ENCODE results near the gene MRPS7.

Gene MRPS7

GRCh38 chr17:75239214-75239613 lies 22.5 kb upstream of the MRPS7 start:
- Mint-ChIP-seq H3K9me3 (no peaks in the 10 kb centered on the region), H3K4me1 (ENCODE audit: low read depth) (peaks cover 60% of the 10 kb centered on the region), H3K36me3 (ENCODE audit: low read depth) (peaks cover 100% of the 10 kb centered on the region), H3K4me3 (no peak overlapping the region), H3K27ac (peak overlapping the region; percentile 59), H3K27me3 (no peaks in the 10 kb centered on the region)
- intact Hi-C loops (cut with micrococcal nuclease) = no loop called here

GRCh38 chr17:75239778-75240393 lies 21.8 kb upstream of the MRPS7 start:
- peaks cover 67% of the 10 kb centered on the region for H3K4me1 Mint-ChIP-seq (ENCODE audit: low read depth)
- intact Hi-C loops (cut with micrococcal nuclease) = no loop called here
- H3K36me3 Mint-ChIP-seq (ENCODE audit: low read depth) = peaks cover 100% of the 10 kb centered on the region
- H3K27me3 Mint-ChIP-seq = no peaks in the 10 kb centered on the region
- peak overlapping the region; percentile 59 for H3K27ac Mint-ChIP-seq
- H3K9me3 Mint-ChIP-seq = no peaks in the 10 kb centered on the region
- H3K4me3 Mint-ChIP-seq = no peak overlapping the region

GRCh38 chr17:75240394-75241142 lies 21.1 kb upstream of the MRPS7 start:
- peaks cover 100% of the 10 kb centered on the region for H3K36me3 Mint-ChIP-seq (ENCODE audit: low read depth)
- no peak overlapping the region for H3K4me3 Mint-ChIP-seq
- peak overlapping the region; percentile 59 for H3K27ac Mint-ChIP-seq
- peaks cover 73% of the 10 kb centered on the region for H3K4me1 Mint-ChIP-seq (ENCODE audit: low read depth)
- no peaks in the 10 kb centered on the region for H3K9me3 Mint-ChIP-seq
- intact Hi-C loops (cut with micrococcal nuclease) = no loop called here
- no peaks in the 10 kb centered on the region for H3K27me3 Mint-ChIP-seq

GRCh38 chr17:75241143-75241430 lies 20.6 kb upstream of the MRPS7 start:
- Mint-ChIP-seq H3K9me3 (no peaks in the 10 kb centered on the region), H3K27ac (peak overlapping the region; percentile 59), H3K4me1 (ENCODE audit: low read depth) (peaks cover 79% of the 10 kb centered on the region), H3K4me3 (no peak overlapping the region), H3K27me3 (no peaks in the 10 kb centered on the region), H3K36me3 (ENCODE audit: low read depth) (peaks cover 100% of the 10 kb centered on the region)
- intact Hi-C loops (cut with micrococcal nuclease) = no loop called here

- Mint-ChIP-seq H3K27me3 (no peaks in the 10 kb centered on the region), H3K36me3 (ENCODE audit: low read depth) (peaks cover 100% of the 10 kb centered on the region), H3K4me3 (no peak overlapping the region), H3K27ac (peak overlapping the region; percentile 74), H3K4me1 (ENCODE audit: low read depth) (peaks cover 83% of the 10 kb centered on the region), H3K9me3 (no peaks in the 10 kb centered on the region)
- intact Hi-C loops (cut with micrococcal nuclease) = no loop called here
These were observed 20.2 kb upstream of the MRPS7 start for GRCh38 chr17:75241502-75241901.

GRCh38 chr17:75241996-75242460 lies 19.7 kb upstream of the MRPS7 start:
- no peaks in the 10 kb centered on the region for H3K27me3 Mint-ChIP-seq
- H3K4me1 Mint-ChIP-seq (ENCODE audit: low read depth) = peaks cover 86% of the 10 kb centered on the region
- intact Hi-C loops (cut with micrococcal nuclease) = no loop called here
- peak overlapping the region; percentile 74 for H3K27ac Mint-ChIP-seq
- H3K9me3 Mint-ChIP-seq = no peaks in the 10 kb centered on the region
- no peak overlapping the region for H3K4me3 Mint-ChIP-seq
- H3K36me3 Mint-ChIP-seq (ENCODE audit: low read depth) = peaks cover 100% of the 10 kb centered on the region

GRCh38 chr17:75242461-75243042 lies 19.1 kb upstream of the MRPS7 start:
- Mint-ChIP-seq H3K4me3 (peak overlapping the region; percentile 30), H3K4me1 (ENCODE audit: low read depth) (peaks cover 86% of the 10 kb centered on the region), H3K27me3 (no peaks in the 10 kb centered on the region), H3K36me3 (ENCODE audit: low read depth) (peaks cover 100% of the 10 kb centered on the region), H3K9me3 (no peaks in the 10 kb centered on the region), H3K27ac (peak overlapping the region; percentile 74)
- intact Hi-C loops (cut with micrococcal nuclease) = no loop called here

- H3K27me3 Mint-ChIP-seq = no peaks in the 10 kb centered on the region
- peaks cover 73% of the 10 kb centered on the region for H3K4me1 Mint-ChIP-seq (ENCODE audit: low read depth)
- peak overlapping the region; percentile 50 for H3K27ac Mint-ChIP-seq
- H3K36me3 Mint-ChIP-seq (ENCODE audit: low read depth) = peaks cover 89% of the 10 kb centered on the region
- intact Hi-C loops (cut with micrococcal nuclease) = no loop called here
- no peak overlapping the region for H3K4me3 Mint-ChIP-seq
- H3K9me3 Mint-ChIP-seq = no peaks in the 10 kb centered on the region
These were observed 17.4 kb upstream of the MRPS7 start for GRCh38 chr17:75244133-75244866.

GRCh38 chr17:75245011-75245410 lies 16.7 kb upstream of the MRPS7 start:
- Mint-ChIP-seq H3K4me1 (ENCODE audit: low read depth) (peaks cover 74% of the 10 kb centered on the region), H3K36me3 (ENCODE audit: low read depth) (peaks cover 82% of the 10 kb centered on the region), H3K4me3 (no peak overlapping the region), H3K27me3 (no peaks in the 10 kb centered on the region), H3K27ac (peak overlapping the region; percentile 50), H3K9me3 (no peaks in the 10 kb centered on the region)
- intact Hi-C loops (cut with micrococcal nuclease) = no loop called here

- H3K4me1 Mint-ChIP-seq (ENCODE audit: low read depth) = peaks cover 76% of the 10 kb centered on the region
- H3K36me3 Mint-ChIP-seq (ENCODE audit: low read depth) = peaks cover 68% of the 10 kb centered on the region
- H3K4me3 Mint-ChIP-seq = no peak overlapping the region
- intact Hi-C loops (cut with micrococcal nuclease) = no loop called here
- H3K9me3 Mint-ChIP-seq = no peaks in the 10 kb centered on the region
- H3K27ac Mint-ChIP-seq = no peak overlapping the region
- H3K27me3 Mint-ChIP-seq = no peaks in the 10 kb centered on the region
These were observed 15.3 kb upstream of the MRPS7 start for GRCh38 chr17:75246404-75246803.

- Mint-ChIP-seq H3K36me3 (ENCODE audit: low read depth) (peaks cover 60% of the 10 kb centered on the region), H3K9me3 (no peaks in the 10 kb centered on the region), H3K27ac (peak overlapping the region; percentile 49), H3K27me3 (no peaks in the 10 kb centered on the region), H3K4me3 (peak overlapping the region; percentile 34), H3K4me1 (ENCODE audit: low read depth) (peaks cover 74% of the 10 kb centered on the region)
- intact Hi-C loops (cut with micrococcal nuclease) = no loop called here
These were observed 12.1 kb upstream of the MRPS7 start for GRCh38 chr17:75249564-75249963.

- Mint-ChIP-seq H3K4me1 (ENCODE audit: low read depth) (peaks cover 74% of the 10 kb centered on the region), H3K27me3 (no peaks in the 10 kb centered on the region), H3K4me3 (peak overlapping the region; percentile 34), H3K9me3 (no peaks in the 10 kb centered on the region), H3K36me3 (ENCODE audit: low read depth) (peaks cover 60% of the 10 kb centered on the region), H3K27ac (peak overlapping the region; percentile 49)
- intact Hi-C loops (cut with micrococcal nuclease) = no loop called here
These were observed 11.6 kb upstream of the MRPS7 start for GRCh38 chr17:75250009-75250471.

- peaks cover 44% of the 10 kb centered on the region for H3K36me3 Mint-ChIP-seq (ENCODE audit: low read depth)
- H3K4me3 Mint-ChIP-seq = no peak overlapping the region
- peaks cover 78% of the 10 kb centered on the region for H3K4me1 Mint-ChIP-seq (ENCODE audit: low read depth)
- H3K27ac Mint-ChIP-seq = peak overlapping the region; percentile 10
- intact Hi-C loops (cut with micrococcal nuclease) = no loop called here
- H3K9me3 Mint-ChIP-seq = no peaks in the 10 kb centered on the region
- H3K27me3 Mint-ChIP-seq = no peaks in the 10 kb centered on the region
These were observed 9.5 kb upstream of the MRPS7 start for GRCh38 chr17:75252039-75252816.
